GM18867 (cell line): Measurements from ENCODE around the gene ISLR2.
"Not testable (repeated sequence)": the region's sequence is repeated elsewhere in the genome, so short reads cannot be mapped to it uniquely, and the experiment has no call there.

Experiments used
- ATAC-seq: cut with Tn5 transposase; IDR thresholded peaks from one replicate; pipeline ENCODE4 v1.9.1; 2021; ENCODE audit warnings: mild to moderate bottlenecking, moderate library complexity; ENCODE audit not compliant: unreplicated experiment

Gene ISLR2

GRCh38 chr15:74130155-74130848 is at the start of gene ISLR2:
Gene ISLR2, plus strand, starts transcription at chr15:74130586. Its CDS starts 2,169 bp downstream, at chr15:74132755.
- ATAC-seq, result no peak

GRCh38 chr15:74082450-74082849 is 47.9 kb upstream of the ISLR2 start, which contains the start of gene GOLGA6A:
Gene GOLGA6A, minus strand, starts transcription at chr15:74082550. Its CDS starts 41 bp downstream, at chr15:74082509.
- not testable (repeated sequence) for ATAC-seq

- not testable (repeated sequence) for ATAC-seq
These were observed 35.8 kb upstream of the ISLR2 start for GRCh38 chr15:74094567-74094966.

GRCh38 chr15:74095610-74096009 is 34.8 kb upstream of the ISLR2 start:
- ATAC-seq, result not testable (repeated sequence)

GRCh38 chr15:74096753-74097474 is 33.5 kb upstream of the ISLR2 start:
- not testable (repeated sequence) for ATAC-seq

- ATAC-seq, result peak; percentile 68
These were observed 30.2 kb upstream of the ISLR2 start for GRCh38 chr15:74099963-74100733.

- no peak for ATAC-seq
These were observed 22.3 kb upstream of the ISLR2 start for GRCh38 chr15:74108111-74108510.

- ATAC-seq, result not testable (repeated sequence)
These were observed 21.8 kb upstream of the ISLR2 start for GRCh38 chr15:74108611-74109010.

GRCh38 chr15:74109713-74110112 is 20.7 kb upstream of the ISLR2 start:
- ATAC-seq, result no peak

- ATAC-seq, result no peak
These were observed 10.0 kb upstream of the ISLR2 start for GRCh38 chr15:74120426-74120825.

GRCh38 chr15:74121039-74121438 is 9.3 kb upstream of the ISLR2 start:
- no peak for ATAC-seq

GRCh38 chr15:74121858-74122257 is 8.5 kb upstream of the ISLR2 start:
- ATAC-seq, result no peak

- no peak for ATAC-seq
These were observed 7.8 kb upstream of the ISLR2 start for GRCh38 chr15:74122403-74123130.

GRCh38 chr15:74123131-74123429 is 7.3 kb upstream of the ISLR2 start:
- ATAC-seq, result no peak

GRCh38 chr15:74123658-74124057 is 6.7 kb upstream of the ISLR2 start:
- ATAC-seq, result no peak

- no peak for ATAC-seq
These were observed 6.2 kb upstream of the ISLR2 start for GRCh38 chr15:74124196-74124595.

- ATAC-seq, result no peak
These were observed 5.6 kb upstream of the ISLR2 start for GRCh38 chr15:74124759-74125158.

GRCh38 chr15:74127255-74127953 is 3.0 kb upstream of the ISLR2 start:
- no peak for ATAC-seq

- ATAC-seq, result no peak
These were observed 2.2 kb upstream of the ISLR2 start for GRCh38 chr15:74127954-74128784.
